Skeletal muscle cell (primary cell): ENCODE data around the gene FGF12.

Experiments used
- DNase-seq: peaks from one replicate; pipeline ENCODE4 v3.0.0-alpha.2; 2010; ENCODE audit warnings: low read depth
- H3K4me3 ChIP-seq: 2 replicates; pipeline ENCODE4 v1.5.1; 2011; ENCODE audit warnings: low read depth, mild to moderate bottlenecking, control low read depth, low read length, moderate library complexity

The FGF12 gene

DNA sequence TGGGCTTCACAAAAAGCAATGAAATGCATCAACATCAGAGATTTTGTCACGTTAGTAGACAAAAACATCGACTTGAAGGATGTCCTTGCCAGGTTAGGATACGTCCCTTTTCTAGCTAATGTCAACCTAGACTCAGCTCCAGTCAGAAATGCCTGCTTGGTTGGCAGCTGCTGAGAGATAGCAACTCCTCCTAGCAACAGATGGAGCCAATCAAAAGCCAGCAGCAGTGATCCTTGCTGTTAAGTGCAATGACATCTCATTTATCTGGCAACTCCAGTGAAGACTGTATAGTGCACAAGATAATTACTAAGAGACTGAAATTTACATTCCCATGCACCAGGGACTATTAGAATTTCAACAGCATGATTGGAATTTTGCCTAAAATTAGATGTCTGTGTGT, 424.1 kb downstream of the FGF12 start:
- no peak overlapping the region for H3K4me3 ChIP-seq
- no peak for DNase-seq

GRCh38 chr3:192302721-192303120, 424.6 kb downstream of the FGF12 start:
- no peak for DNase-seq
- H3K4me3 ChIP-seq = no peak overlapping the region

DNA sequence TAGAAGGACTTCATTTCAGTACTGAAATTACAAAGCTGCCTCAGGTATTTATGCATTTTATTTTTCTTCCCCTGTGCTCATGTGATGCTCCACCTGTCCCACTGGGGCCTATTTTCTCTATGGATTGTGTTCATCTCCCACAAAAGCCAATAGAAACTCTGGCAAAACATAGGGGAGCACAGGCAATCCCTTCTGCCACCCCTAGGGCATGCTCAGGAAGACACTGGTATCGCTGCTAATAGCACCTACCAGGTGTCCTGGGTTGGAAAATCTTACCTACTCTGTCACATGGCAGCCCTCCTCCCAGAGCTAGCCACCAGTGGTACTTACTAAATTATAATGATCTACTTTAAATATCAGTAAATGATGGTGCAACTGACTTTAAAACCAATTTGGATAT, 427.4 kb downstream of the FGF12 start:
- no peak overlapping the region for H3K4me3 ChIP-seq
- DNase-seq = no peak

- H3K4me3 ChIP-seq = no peak overlapping the region
Observed at GRCh38 chr3:192296845-192297244, 430.5 kb downstream of the FGF12 start.

DNA sequence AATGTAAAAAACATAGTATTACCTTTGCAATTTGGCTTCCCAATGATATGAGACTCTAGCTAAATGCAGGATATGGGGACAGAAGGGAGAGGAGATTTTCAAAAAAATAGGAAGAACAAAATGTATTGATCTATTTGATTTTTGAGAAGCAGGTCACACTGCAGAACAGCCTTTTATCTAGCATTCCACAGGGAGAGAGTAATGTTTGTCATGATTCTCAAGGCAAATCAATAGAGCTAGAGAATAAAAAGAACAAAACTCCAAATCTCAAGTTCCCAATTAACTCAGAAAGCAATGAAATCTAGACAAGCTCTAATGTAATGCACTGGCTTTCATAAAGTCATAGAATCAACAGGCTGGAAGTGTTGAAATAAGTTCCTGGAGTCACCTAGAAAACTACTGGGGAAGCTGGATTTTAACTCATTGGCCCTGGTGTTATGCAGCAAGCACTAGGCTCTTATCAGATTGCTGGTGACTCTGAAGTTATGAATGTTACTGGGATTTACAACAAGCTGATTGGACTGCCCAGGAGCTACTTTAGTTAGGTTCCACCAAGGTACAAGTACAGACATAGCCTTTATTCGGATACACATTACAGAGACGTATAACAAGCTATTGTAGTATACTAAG, 442.8 kb downstream of the FGF12 start:
- no peak overlapping the region for H3K4me3 ChIP-seq
- no peak for DNase-seq

More at GRCh38 chr3:192296845-192297244, 430.5 kb downstream of the FGF12 start:
- DNase-seq = no peak

GRCh38 chr3:192281207-192281880, 446.0 kb downstream of the FGF12 start:
- DNase-seq = no peak
- no peak overlapping the region for H3K4me3 ChIP-seq

- no peak for DNase-seq
- no peak overlapping the region for H3K4me3 ChIP-seq
Observed at GRCh38 chr3:192279664-192280063, 447.7 kb downstream of the FGF12 start.

GRCh38 chr3:192277477-192277876, 449.9 kb downstream of the FGF12 start:
- H3K4me3 ChIP-seq = no peak overlapping the region
- no peak for DNase-seq

GRCh38 chr3:192275741-192276355, 451.5 kb downstream of the FGF12 start:
- DNase-seq = peak; percentile 11
- H3K4me3 ChIP-seq = no peak overlapping the region

GRCh38 chr3:192273697-192274010, 453.7 kb downstream of the FGF12 start:
- H3K4me3 ChIP-seq = no peak overlapping the region
- no peak for DNase-seq

GRCh38 chr3:192273001-192273696, 454.2 kb downstream of the FGF12 start:
- no peak overlapping the region for H3K4me3 ChIP-seq
- DNase-seq = no peak

DNA sequence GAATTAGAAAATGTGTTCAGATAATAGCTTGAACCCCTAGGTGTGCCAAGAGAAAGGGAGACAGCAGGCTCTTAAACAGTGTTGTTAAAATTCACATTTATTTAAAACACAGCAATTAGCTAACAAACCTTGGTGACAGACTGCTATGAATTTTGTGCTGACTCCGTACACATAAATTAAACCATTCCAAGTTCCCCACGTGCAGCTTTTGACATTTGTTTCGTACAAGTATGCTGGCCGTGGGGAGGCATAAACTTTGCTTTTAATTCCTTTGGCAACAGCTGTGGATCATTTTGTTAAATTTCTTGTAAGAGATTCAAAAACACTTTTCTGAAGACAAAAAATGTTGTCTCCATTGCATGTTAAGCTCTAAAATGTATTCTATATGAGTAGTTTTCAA, 465.3 kb downstream of the FGF12 start:
- no peak for DNase-seq
- H3K4me3 ChIP-seq = no peak overlapping the region

DNA sequence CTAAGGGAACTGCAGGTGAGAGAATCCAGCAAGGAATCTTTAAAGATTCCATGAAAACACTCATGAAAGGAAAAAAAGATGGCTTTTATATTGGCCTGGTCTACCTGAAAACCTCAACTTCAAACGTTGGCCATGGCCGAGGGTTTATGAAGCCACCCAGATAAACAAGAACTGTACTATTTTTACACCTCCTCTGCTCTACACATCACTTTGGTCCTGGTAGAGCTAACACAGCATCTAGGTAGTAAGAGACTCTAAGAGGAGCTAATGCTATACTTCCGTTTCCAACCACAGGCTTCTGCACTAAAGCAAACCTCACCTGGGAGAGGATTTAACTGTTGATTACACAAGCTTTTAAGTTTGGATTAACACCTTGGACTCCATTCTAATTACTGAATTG, 466.2 kb downstream of the FGF12 start:
- no peak for DNase-seq
- H3K4me3 ChIP-seq = no peak overlapping the region

- no peak for DNase-seq
Observed at GRCh38 chr3:192260116-192261010, 467.0 kb downstream of the FGF12 start.

GRCh38 chr3:192259661-192260060, 467.7 kb downstream of the FGF12 start:
- no peak overlapping the region for H3K4me3 ChIP-seq
- DNase-seq = no peak

More at GRCh38 chr3:192260116-192261010, 467.0 kb downstream of the FGF12 start:
- no peak overlapping the region for H3K4me3 ChIP-seq

- no peak for DNase-seq
- no peak overlapping the region for H3K4me3 ChIP-seq
Observed at GRCh38 chr3:192258721-192259120, 468.6 kb downstream of the FGF12 start.

DNA sequence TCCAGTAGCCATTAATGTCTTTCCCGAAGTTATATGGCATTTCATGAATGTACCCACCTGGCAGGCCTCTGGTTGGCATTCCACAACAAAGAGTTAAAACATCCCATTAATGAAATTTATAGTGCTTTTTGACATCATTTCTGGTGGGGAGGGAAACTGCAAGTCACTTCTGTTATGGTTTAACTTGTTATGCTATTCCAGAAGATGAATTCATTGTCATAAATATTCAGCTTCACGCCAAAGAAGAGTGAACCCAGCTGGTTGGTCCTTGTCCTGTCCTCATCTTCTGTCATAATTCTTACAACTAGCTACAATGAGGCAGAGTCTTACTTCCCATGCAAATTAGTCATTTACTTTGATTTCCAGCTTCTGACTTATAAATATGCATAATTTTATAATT, 471.5 kb downstream of the FGF12 start:
- DNase-seq = no peak
- H3K4me3 ChIP-seq = no peak overlapping the region

DNA sequence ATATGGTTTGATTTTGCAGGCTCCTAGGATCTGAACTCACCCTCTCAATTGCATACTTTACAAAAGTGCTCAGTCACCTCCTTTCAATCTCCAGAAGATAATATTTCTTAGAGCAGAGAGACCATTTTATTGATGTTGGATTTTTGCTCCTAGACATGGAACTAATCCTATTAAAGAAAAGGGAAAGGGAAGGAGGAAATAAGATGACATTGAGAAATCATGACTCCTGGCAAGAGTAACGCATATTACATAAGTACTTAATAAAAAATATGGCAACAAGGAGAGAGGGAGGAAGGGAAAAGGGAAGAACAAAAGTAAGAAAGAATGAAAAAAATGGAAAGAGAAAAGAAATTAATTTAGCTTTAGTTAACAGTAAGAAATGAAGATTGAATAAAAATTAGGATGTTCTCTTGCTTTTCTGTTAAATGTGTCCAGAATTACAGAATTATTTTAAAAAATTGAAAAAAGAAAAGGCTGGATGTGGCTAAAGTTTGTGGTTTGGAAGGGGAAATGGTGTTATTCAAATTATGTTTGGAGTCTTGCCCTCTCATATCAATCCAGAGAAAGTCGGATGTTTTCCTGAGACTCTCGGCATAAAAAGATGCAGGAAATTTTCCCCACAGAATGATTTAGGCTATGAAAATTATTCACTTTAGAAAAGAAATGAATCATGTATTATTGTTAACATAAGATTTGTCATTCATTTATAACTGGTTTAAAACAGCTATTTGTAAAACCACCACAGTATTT, 474.0 kb downstream of the FGF12 start:
- no peak for DNase-seq
- H3K4me3 ChIP-seq = no peak overlapping the region

DNA sequence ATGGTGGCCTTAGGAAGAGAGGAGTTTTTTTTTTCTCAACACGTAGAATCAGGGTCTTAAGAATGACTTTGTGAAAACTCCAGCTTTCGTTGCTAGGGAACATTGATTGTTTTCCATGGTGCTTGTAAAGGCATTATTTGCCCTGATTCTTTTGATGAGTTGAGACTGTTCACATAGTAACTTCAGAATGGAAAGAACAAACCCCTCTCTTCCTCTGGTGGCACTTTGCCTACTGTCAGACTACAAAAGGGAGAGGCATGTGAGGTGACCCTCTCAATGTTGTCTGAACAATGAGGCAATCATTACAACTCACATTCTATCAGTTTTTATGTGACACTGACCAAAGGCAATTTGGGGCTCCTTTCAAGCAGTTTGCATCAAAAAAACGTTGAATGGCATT, 477.8 kb downstream of the FGF12 start:
- no peak for DNase-seq
- no peak overlapping the region for H3K4me3 ChIP-seq
